Keratinocyte (primary cell): Measurements from ENCODE around the gene SUN5.

Source experiments
- EZH2 ChIP-seq: IDR thresholded peaks from one replicate; pipeline ENCODE4 v1.6.1; 2012; ENCODE audit warnings: inconsistent platforms, mild to moderate bottlenecking, low read length, moderate library complexity
- TF ChIP-seq, protein P1 (sequence below), 3 experiments: IDR thresholded peaks in 1 of 3; conservative IDR thresholded peaks in 1 of 3; optimal IDR thresholded peaks in 1 of 3; 2 replicates in 2 of 3; 3 replicates in 1 of 3; pipeline versions ENCODE3 to v1.5.1; 2011; ENCODE audit warnings: low read length in 3 of 3, mild to moderate bottlenecking in 3 of 3, moderate library complexity in 2 of 3, control low read depth in 1 of 3, inconsistent platforms in 1 of 3; ENCODE audit not compliant: insufficient read depth in 2 of 3; ENCODE audit errors: extremely low read depth in 1 of 3

DNA sequence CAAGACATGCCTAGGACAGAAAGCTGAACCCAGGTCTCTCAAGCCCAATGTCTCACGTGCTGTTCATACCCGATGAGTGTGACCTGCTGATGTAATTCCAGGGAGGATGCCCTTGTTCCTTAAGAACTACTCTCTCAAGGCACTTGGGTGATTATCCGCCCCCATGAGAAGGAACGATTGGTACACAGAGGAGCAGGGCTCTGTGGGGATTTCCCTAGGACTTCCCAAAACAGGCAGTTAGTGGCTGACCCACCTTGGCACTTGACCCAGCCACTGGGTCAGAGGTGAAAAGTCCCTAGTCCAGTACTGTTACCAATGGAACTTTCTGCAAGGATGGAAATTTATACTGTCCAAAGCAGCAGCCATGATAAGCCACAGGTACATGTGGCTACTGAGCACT lies 18.1 kb upstream of the SUN5 start:
- TF ChIP-seq EZH2: no peak
- TF ChIP-seq, protein P1, sequence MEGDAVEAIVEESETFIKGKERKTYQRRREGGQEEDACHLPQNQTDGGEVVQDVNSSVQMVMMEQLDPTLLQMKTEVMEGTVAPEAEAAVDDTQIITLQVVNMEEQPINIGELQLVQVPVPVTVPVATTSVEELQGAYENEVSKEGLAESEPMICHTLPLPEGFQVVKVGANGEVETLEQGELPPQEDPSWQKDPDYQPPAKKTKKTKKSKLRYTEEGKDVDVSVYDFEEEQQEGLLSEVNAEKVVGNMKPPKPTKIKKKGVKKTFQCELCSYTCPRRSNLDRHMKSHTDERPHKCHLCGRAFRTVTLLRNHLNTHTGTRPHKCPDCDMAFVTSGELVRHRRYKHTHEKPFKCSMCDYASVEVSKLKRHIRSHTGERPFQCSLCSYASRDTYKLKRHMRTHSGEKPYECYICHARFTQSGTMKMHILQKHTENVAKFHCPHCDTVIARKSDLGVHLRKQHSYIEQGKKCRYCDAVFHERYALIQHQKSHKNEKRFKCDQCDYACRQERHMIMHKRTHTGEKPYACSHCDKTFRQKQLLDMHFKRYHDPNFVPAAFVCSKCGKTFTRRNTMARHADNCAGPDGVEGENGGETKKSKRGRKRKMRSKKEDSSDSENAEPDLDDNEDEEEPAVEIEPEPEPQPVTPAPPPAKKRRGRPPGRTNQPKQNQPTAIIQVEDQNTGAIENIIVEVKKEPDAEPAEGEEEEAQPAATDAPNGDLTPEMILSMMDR (optimal IDR thresholded peaks at IDR 0.05 in 1 of 3, IDR thresholded peaks at IDR 0.05 in 1 of 3, conservative IDR thresholded peaks at IDR 0.05 in 1 of 3; ENCODE audit: extremely low read depth in 1 of 3, insufficient read depth in 2 of 3, low read length in 3 of 3): no peak
